Measurements from ENCODE around the gene SSBP3. TPM values are rescaled to one million over a fixed set of nuclear protein-coding genes. Genes with fewer than 3 reads are reported as not detected.
"Not testable (repeated sequence)": the region's sequence is repeated elsewhere in the genome, so short reads cannot be mapped to it uniquely, and the experiment has no call there.

The SSBP3 gene
- polyA plus RNA-seq, 1 donor from 2014 or later, result 6.6 TPM

GRCh38 chr1:54392401-54392800 is 13.8 kb downstream of the SSBP3 start:
- no peaks in the 10 kb centered on the region for H3K9me3 Mint-ChIP-seq
- H3K27me3 Mint-ChIP-seq, result no peaks in the 10 kb centered on the region
- H3K4me1 Mint-ChIP-seq, result peaks cover 0 to 3% (median 2%) of the 10 kb centered on the region in 3 donors
- H3K27ac Mint-ChIP-seq, result peak overlapping the region in 2 of 3 donors; percentile 40 to 77
- peaks cover 8% of the 10 kb centered on the region for H3K36me3 Mint-ChIP-seq
- H3K4me3 Mint-ChIP-seq, result no peak overlapping the region

GRCh38 chr1:54391450-54392209 is 14.6 kb downstream of the SSBP3 start:
- Mint-ChIP-seq H3K27ac (no peak overlapping the region), H3K4me1 (peaks cover 0 to 8% (median 2%) of the 10 kb centered on the region in 3 donors), H3K27me3 (no peaks in the 10 kb centered on the region), H3K36me3 (peaks cover 8% of the 10 kb centered on the region), H3K9me3 (no peaks in the 10 kb centered on the region), H3K4me3 (no peak overlapping the region)

GRCh38 chr1:54390655-54391054 is 15.5 kb downstream of the SSBP3 start:
- Mint-ChIP-seq H3K27me3 (no peaks in the 10 kb centered on the region), H3K27ac (no peak overlapping the region), H3K36me3 (peaks cover 8% of the 10 kb centered on the region), H3K9me3 (no peaks in the 10 kb centered on the region), H3K4me3 (no peak overlapping the region), H3K4me1 (peaks cover under 1 to 7% (median 2%) of the 10 kb centered on the region in 3 donors)

- not testable (repeated sequence) for H3K36me3 Mint-ChIP-seq, H3K27me3 Mint-ChIP-seq, H3K9me3 Mint-ChIP-seq, H3K4me3 Mint-ChIP-seq
- Mint-ChIP-seq H3K27ac (peak overlapping the region in 1 of 3 donors; percentile 43), H3K4me1 (peaks cover 4 to 16% (median 5%) of the 10 kb centered on the region in 3 donors)
Observed at GRCh38 chr1:54389608-54390007, 16.6 kb downstream of the SSBP3 start.

GRCh38 chr1:54387419-54387818 is 18.8 kb downstream of the SSBP3 start:
- H3K36me3 Mint-ChIP-seq, result peaks cover 6% of the 10 kb centered on the region
- H3K27me3 Mint-ChIP-seq, result no peaks in the 10 kb centered on the region
- H3K4me3 Mint-ChIP-seq, result no peak overlapping the region
- H3K4me1 Mint-ChIP-seq, result peaks cover 4 to 18% (median 5%) of the 10 kb centered on the region in 3 donors
- H3K27ac Mint-ChIP-seq, result no peak overlapping the region
- H3K9me3 Mint-ChIP-seq, result no peaks in the 10 kb centered on the region

GRCh38 chr1:54385727-54386022 is 20.5 kb downstream of the SSBP3 start:
- H3K36me3 Mint-ChIP-seq, result peaks cover 6% of the 10 kb centered on the region
- H3K27ac Mint-ChIP-seq, result peak overlapping the region in 1 of 3 donors; percentile 19
- H3K4me1 Mint-ChIP-seq, result peaks cover 5 to 22% (median 8%) of the 10 kb centered on the region in 3 donors
- H3K9me3 Mint-ChIP-seq, result no peaks in the 10 kb centered on the region
- H3K27me3 Mint-ChIP-seq, result no peaks in the 10 kb centered on the region
- no peak overlapping the region for H3K4me3 Mint-ChIP-seq

- peak overlapping the region in 1 of 4 donors; percentile 51 for H3K4me3 Mint-ChIP-seq
- peaks cover 3% of the 10 kb centered on the region for H3K36me3 Mint-ChIP-seq
Observed at GRCh38 chr1:54384918-54385726, 21.1 kb downstream of the SSBP3 start.

GRCh38 chr1:54384471-54384870 is 21.7 kb downstream of the SSBP3 start:
- peak overlapping the region in 1 of 4 donors; percentile 51 for H3K4me3 Mint-ChIP-seq
- peaks cover 5 to 22% (median 6%) of the 10 kb centered on the region in 3 donors for H3K4me1 Mint-ChIP-seq
- H3K36me3 Mint-ChIP-seq, result no peaks in the 10 kb centered on the region
- H3K27ac Mint-ChIP-seq, result no peak overlapping the region
- H3K9me3 Mint-ChIP-seq, result no peaks in the 10 kb centered on the region
- H3K27me3 Mint-ChIP-seq, result no peaks in the 10 kb centered on the region

More at GRCh38 chr1:54384918-54385726, 21.1 kb downstream of the SSBP3 start:
- H3K4me1 Mint-ChIP-seq, result peaks cover 5 to 22% (median 8%) of the 10 kb centered on the region in 3 donors
- H3K27ac Mint-ChIP-seq, result peak overlapping the region in 2 of 3 donors; percentile 18 to 19
- H3K27me3 Mint-ChIP-seq, result no peaks in the 10 kb centered on the region
- no peaks in the 10 kb centered on the region for H3K9me3 Mint-ChIP-seq

- no peaks in the 10 kb centered on the region for H3K27me3 Mint-ChIP-seq
- peak overlapping the region in 1 of 4 donors; percentile 83 for H3K4me3 Mint-ChIP-seq
- no peaks in the 10 kb centered on the region for H3K36me3 Mint-ChIP-seq
- peak overlapping the region in 1 of 3 donors; percentile 67 for H3K27ac Mint-ChIP-seq
- peaks cover 26 to 32% (median 31%) of the 10 kb centered on the region in 3 donors for H3K4me1 Mint-ChIP-seq
- no peaks in the 10 kb centered on the region for H3K9me3 Mint-ChIP-seq
Observed at GRCh38 chr1:54381524-54381923, 24.7 kb downstream of the SSBP3 start.

- Mint-ChIP-seq H3K4me3 (peak overlapping the region in 2 of 4 donors; percentile 44 to 52), H3K4me1 (peaks cover 29 to 39% (median 37%) of the 10 kb centered on the region in 3 donors), H3K36me3 (no peaks in the 10 kb centered on the region), H3K9me3 (no peaks in the 10 kb centered on the region), H3K27ac (peak overlapping the region in 1 of 3 donors; percentile 87), H3K27me3 (no peaks in the 10 kb centered on the region)
Observed at GRCh38 chr1:54380290-54380882, 25.8 kb downstream of the SSBP3 start.

- H3K36me3 Mint-ChIP-seq, result no peaks in the 10 kb centered on the region
- no peaks in the 10 kb centered on the region for H3K9me3 Mint-ChIP-seq
- H3K27ac Mint-ChIP-seq, result peak overlapping the region in 2 of 3 donors; percentile 87 to 94
- no peaks in the 10 kb centered on the region for H3K27me3 Mint-ChIP-seq
- peaks cover 32 to 41% (median 38%) of the 10 kb centered on the region in 3 donors for H3K4me1 Mint-ChIP-seq
- peak overlapping the region in 2 of 4 donors; percentile 44 to 58 for H3K4me3 Mint-ChIP-seq
Observed at GRCh38 chr1:54379555-54380289, 26.5 kb downstream of the SSBP3 start.

- peak overlapping the region in 2 of 4 donors; percentile 17 to 92 for H3K4me3 Mint-ChIP-seq
- no peaks in the 10 kb centered on the region for H3K27me3 Mint-ChIP-seq
- H3K9me3 Mint-ChIP-seq, result no peaks in the 10 kb centered on the region
- peaks cover 39 to 47% (median 42%) of the 10 kb centered on the region in 3 donors for H3K4me1 Mint-ChIP-seq
- H3K36me3 Mint-ChIP-seq, result no peaks in the 10 kb centered on the region
- peak overlapping the region; percentile 87 to 94 (median 90) for H3K27ac Mint-ChIP-seq
Observed at GRCh38 chr1:54378874-54379554, 27.2 kb downstream of the SSBP3 start.

- H3K36me3 Mint-ChIP-seq, result no peaks in the 10 kb centered on the region
- H3K27ac Mint-ChIP-seq, result peak overlapping the region; percentile 87 to 94 (median 90)
- peaks cover 41 to 52% (median 41%) of the 10 kb centered on the region in 3 donors for H3K4me1 Mint-ChIP-seq
- no peaks in the 10 kb centered on the region for H3K9me3 Mint-ChIP-seq
- H3K4me3 Mint-ChIP-seq, result peak overlapping the region; percentile 16 to 92 (median 62)
- H3K27me3 Mint-ChIP-seq, result no peaks in the 10 kb centered on the region
Observed at GRCh38 chr1:54378157-54378873, 27.9 kb downstream of the SSBP3 start.
